Smooth muscle cell of bladder (primary cell): ENCODE measurements around the gene LBP. TPM values are rescaled to one million over a fixed set of nuclear protein-coding genes. Genes with fewer than 3 reads are reported as not detected.

ENCODE experiments used
- total RNA-seq: library from RNA; depleted of rRNA; stranded (reverse); fragments of >200 nt; gene quantifications from 2 replicates; pipeline ENCODE4 v1.2.3, GENCODE V29; 2014

LBP gene, protein sequence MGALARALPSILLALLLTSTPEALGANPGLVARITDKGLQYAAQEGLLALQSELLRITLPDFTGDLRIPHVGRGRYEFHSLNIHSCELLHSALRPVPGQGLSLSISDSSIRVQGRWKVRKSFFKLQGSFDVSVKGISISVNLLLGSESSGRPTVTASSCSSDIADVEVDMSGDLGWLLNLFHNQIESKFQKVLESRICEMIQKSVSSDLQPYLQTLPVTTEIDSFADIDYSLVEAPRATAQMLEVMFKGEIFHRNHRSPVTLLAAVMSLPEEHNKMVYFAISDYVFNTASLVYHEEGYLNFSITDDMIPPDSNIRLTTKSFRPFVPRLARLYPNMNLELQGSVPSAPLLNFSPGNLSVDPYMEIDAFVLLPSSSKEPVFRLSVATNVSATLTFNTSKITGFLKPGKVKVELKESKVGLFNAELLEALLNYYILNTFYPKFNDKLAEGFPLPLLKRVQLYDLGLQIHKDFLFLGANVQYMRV
- total RNA-seq = 0.92 and 1.6 TPM in 2 replicates

DNA sequence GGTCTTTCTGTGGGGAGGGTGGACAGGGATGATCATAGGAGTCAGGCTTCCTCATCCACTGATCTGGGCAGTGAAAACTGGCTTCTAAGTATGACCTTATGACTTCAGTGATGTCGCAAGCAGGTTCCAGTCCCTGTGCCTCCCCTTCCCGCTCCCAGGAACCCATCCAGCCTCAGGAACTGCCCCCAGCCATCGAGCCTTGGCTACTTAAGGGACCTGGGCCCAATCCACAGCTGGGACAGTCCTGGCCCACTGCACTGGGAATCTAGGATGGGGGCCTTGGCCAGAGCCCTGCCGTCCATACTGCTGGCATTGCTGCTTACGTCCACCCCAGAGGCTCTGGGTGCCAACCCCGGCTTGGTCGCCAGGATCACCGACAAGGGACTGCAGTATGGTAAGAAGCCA is at the start of gene LBP:
Gene LBP, plus strand, starts transcription at position 236 of the 405 bp plus-strand sequence. Its CDS starts 35 bp downstream, at position 271.

DNA sequence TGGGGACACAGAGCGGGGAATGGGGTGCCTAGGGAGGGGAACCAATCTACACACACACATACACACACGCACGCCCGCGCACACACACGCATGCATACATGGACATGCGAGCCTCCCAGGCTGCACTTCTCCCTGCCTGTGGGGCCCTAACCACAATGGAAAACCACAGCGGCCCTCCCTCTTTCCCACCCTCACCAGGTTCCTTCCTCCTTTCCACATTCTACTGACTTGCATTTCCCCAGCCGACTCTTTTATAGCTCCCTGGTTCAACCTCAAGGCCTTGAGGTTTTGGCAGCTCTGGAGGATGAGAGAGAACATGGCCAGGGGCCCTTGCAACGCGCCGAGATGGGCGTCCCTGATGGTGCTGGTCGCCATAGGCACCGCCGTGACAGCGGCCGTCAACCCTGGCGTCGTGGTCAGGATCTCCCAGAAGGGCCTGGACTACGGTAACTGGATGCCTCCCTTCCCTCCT is 42.3 kb upstream of the LBP start, which contains the start of gene BPI:
Gene BPI, plus strand, starts transcription at position 249 of the 472 bp plus-strand sequence. Its CDS starts 68 bp downstream, at position 317.

Other genes with a start within 250 kb of the LBP start
- gene TGM2, start 181.2 kb upstream of the LBP start, total RNA-seq = 114 and 241 TPM in 2 replicates
- 0.43 and 1.9 TPM in 2 replicates for gene KIAA1755, start 85.7 kb upstream of the LBP start, total RNA-seq
- not detected in 2 replicates for gene BPI, start 42.3 kb upstream of the LBP start, total RNA-seq
- 5.7 and 7.6 TPM in 2 replicates for gene SNHG17, start 88.8 kb downstream of the LBP start, total RNA-seq
- gene RALGAPB, start 126.4 kb downstream of the LBP start, total RNA-seq = 17.9 and 22.2 TPM in 2 replicates
- not detected in 2 replicates for gene ADIG, start 234.7 kb downstream of the LBP start, total RNA-seq